ENCODE measurements around the gene IFI30.

IFI30 gene

DNA sequence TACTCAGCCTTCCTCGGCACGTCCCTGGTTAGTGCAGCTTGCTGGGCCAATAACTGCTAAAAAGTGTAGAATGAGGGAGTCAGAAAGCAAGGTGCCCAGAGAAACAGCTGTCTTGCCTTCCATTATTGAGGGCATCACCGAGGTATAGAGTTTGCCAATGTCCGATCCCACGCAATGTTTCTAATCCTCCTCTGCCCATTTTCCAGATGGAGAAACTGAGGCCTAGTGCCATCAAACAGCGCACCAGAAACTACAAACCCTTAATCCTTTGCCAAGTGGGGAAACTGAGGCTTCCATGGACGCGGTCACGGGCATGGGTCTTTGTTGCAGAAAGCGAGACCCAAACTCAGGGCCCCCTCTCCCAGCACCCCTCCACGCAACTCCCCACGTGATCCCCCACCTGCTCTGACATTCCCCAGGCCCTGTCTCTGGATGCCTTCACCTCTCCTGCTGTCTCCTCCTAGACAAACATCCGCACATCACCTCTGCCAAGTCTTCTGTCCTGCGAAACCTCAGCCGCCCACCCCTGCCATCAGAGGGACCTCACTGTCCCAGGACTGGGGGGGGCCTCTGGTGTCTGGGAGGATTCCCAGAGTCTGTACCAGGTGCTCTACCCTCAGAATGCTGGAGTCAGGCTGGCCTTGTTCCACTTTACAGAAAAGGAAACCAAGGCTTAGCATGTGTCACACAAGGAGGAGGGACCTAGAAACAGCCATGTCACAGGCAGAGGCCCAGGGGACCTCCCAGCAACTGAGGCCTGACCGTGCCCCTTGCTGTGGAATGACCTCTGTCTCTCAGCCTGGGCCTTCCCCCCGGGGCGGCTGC is 53.6 kb downstream of the IFI30 start:
- DNase-seq = no peak

Measured in CD4-positive, alpha-beta T cell treated with Interleukin-10 for 1 hour (primary cell).